Erythroblast (primary cell): ENCODE results near the gene ERC2.

Experiments
- DNase-seq, 2 experiments: peaks; one replicate each; lab custom pipeline; 2025; lab: John Stamatoyannopoulos, UW
- GATA1 ChIP-seq: IDR thresholded peaks from 2 replicates; pipeline ENCODE4 v1.6.1; 2011; ENCODE audit warnings: low read depth, mild to moderate bottlenecking, control low read depth, low read length, moderate library complexity
- POLR2A ChIP-seq: IDR thresholded peaks from 2 replicates; pipeline ENCODE4 v1.6.1; 2011; ENCODE audit warnings: mild to moderate bottlenecking, low read length

The ERC2 gene

GRCh38 chr3:55605443-55606236 is 862.6 kb downstream of the ERC2 start:
- no peak for DNase-seq
- TF ChIP-seq GATA1: no peak
- no peak for TF ChIP-seq POLR2A

- no peak for DNase-seq
- TF ChIP-seq GATA1 (no peak), POLR2A (no peak)
Measured at GRCh38 chr3:55604846-55605245, 863.4 kb downstream of the ERC2 start.

GRCh38 chr3:55604402-55604801 is 863.9 kb downstream of the ERC2 start:
- TF ChIP-seq GATA1: no peak
- no peak for TF ChIP-seq POLR2A
- DNase-seq: no peak

DNA sequence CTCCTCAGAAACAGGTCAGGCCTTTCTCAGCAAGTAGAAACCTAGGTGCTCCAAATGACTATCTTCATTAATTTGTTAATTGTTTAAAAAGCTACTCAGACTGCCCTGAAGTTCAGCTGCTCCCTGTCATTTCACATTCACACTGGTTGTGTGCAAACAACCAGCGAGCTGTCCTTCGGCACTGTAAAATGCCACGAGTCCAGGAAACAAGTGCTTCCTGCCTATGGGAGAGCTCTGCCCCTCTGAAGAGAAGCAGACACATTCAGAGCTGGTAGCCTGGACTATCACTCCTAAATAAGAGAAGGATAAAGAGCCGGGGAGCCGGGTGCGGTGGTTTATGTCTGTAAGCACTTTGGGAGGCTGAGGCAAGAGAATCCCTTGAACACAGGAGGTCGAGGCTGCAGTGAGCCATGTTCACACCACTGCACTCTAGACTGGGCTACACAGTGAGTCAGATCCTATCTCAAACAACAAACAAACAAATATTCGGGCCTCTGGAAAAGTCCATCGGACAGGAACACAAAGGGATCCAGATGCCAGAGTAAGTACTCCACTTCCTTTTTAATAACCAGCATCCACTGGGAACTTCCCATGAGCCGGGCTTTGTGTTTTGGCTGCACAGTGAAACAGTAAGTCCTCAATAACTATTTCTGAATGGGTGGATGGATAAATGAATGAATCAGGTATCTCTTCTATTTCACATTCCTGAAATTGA is 866.7 kb downstream of the ERC2 start:
- DNase-seq: no peak
- TF ChIP-seq POLR2A (no peak), GATA1 (no peak)

- DNase-seq: no peak
- TF ChIP-seq POLR2A (no peak), GATA1 (no peak)
Measured at GRCh38 chr3:55598224-55598623, 870.0 kb downstream of the ERC2 start.

DNA sequence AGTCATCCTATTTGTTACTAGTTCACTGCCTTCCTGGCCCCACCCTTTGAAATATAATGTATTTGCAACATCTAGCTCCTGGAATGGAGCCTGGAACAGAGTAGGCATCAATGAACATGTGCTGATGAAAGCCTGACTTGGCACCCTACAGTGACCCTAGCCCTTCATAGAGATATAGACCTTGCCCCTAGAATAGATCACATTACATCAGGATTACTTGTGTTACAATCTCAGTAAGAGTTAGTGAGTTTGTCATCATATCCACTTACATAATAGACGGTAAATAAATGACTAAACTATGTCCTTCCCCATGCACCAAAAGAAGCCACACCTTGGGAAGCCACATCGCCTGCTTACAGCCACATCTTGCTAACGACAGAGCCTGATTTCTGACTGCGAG is 870.6 kb downstream of the ERC2 start:
- TF ChIP-seq GATA1 (no peak), POLR2A (no peak)
- DNase-seq: no peak

DNA sequence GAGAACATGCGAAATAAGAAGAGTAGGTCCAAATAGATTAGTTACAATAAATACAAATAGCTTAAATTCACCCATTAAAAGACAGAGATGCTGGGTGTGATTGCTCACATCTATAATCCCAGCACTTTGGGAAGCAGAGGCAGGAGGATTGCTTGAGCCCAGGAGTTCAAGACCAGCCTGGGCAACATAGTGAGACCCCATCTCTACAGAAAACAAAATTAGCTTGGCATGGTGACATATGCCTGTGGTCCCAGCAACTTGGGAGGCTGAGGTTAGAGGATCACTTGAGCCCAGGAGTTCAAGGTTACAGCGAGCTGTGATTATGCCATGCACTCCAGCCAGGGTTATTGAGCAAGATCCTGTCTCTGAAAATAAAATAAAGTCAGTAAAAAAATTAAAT is 872.1 kb downstream of the ERC2 start:
- no peak for DNase-seq
- TF ChIP-seq POLR2A (no peak), GATA1 (no peak)

GRCh38 chr3:55595420-55595819 is 872.8 kb downstream of the ERC2 start:
- TF ChIP-seq GATA1: no peak
- no peak for TF ChIP-seq POLR2A
- no peak for DNase-seq

- TF ChIP-seq GATA1: no peak
- no peak for TF ChIP-seq POLR2A
- no peak for DNase-seq
Measured at GRCh38 chr3:55592572-55592971, 875.7 kb downstream of the ERC2 start.

DNA sequence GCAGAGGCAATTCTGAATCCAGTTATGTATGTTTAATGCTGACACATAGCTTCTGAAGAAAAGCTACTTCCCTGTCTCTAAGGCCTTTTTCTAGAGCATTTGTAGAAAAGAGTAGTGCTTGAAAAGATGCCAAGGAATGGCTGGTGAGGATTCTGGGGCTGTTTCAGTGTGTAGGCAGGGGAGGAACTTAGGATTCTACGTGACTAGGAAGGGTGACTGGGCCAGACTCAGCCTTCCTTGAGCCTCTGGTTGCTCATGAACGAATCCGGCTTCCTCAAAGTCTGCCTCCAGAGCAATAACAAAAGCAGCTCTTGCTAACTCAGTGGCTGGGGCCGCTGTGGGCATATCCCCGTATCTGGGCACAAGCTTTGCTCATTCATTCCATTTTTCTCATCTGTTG is 876.4 kb downstream of the ERC2 start:
- TF ChIP-seq POLR2A: no peak
- TF ChIP-seq GATA1: no peak
- DNase-seq: no peak

DNA sequence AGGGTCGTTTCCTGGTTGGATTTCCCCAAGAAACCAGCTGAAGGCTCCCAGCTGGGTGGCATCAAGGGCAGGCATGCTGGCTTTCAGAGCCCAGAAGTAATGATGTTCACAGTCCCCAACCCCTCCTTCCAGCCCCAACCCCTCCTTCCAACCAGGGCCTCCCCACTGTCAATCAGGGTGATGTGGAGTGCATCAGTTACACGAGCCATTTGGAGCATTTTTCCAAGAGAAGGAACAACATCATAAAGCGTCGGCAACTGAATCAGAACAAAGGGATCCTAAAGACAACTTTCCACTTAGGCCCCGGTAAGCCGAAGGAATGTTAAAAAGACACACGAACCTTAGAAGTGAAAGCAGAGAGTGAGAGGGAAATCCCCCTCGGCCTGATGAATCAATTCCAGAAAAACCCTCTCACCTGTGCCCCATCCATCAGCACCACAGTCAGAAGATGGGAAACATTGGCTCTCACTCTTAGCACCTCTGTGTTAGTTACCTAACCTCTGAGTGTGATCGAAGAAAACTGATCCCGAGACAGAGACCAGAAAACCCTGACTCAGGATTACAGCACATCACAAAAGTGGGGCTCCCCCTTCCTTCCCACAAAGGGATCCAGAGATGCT is 880.0 kb downstream of the ERC2 start:
- TF ChIP-seq GATA1 (no peak), POLR2A (no peak)
- DNase-seq: no peak

DNA sequence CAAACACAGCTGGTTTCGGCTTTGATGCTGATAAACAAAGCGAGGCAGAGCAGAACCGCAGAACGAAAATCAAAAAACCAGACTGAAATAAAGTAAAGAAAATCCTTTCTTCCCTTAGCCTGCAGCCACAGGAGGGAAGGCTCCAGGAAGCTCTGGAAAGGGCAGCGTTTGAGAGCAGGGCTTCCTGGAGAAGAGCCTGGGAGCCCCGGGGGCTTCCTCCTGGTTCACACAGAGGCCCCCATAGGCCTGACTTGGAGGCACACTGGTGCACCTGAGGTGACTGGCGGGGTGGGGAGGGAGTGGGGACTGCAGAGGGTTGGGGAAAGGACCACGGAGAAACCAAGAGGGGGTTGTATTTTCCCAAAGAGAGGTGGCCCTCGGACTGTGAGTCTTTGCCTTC is 882.4 kb downstream of the ERC2 start:
- no peak for TF ChIP-seq GATA1
- TF ChIP-seq POLR2A: no peak
- no peak for DNase-seq

DNA sequence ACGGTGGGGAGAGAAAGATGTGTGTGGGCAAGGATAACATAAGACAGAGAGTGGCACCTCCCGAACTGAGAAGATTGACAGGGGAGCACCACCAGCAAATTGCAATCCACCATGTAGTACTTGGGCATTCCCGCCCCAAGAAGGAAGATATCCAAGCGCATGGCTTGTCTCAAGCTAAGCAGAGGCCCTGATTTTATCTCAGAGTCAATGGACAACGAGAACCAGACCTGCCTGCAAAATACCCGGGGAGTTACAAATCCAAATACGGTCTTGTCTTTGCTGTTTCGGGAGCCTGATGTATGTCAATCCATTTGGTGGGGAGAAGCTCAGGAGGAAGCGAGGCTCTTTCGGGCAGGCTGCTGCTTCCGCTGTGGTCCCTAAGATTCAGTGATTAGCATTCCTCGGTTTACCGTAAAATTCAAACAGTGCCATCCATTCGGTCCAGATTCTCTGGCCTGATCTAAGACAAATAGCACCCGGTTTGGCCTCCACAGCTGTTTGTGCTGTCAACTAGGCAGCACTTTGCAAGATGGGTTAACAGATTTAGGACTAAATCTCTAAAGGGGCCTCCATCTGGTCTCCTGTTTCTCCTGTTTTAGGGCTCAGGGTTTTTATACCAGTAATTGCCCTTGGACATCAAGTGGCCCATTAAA is 883.4 kb downstream of the ERC2 start:
- no peak for DNase-seq
- TF ChIP-seq POLR2A (no peak), GATA1 (no peak)

DNA sequence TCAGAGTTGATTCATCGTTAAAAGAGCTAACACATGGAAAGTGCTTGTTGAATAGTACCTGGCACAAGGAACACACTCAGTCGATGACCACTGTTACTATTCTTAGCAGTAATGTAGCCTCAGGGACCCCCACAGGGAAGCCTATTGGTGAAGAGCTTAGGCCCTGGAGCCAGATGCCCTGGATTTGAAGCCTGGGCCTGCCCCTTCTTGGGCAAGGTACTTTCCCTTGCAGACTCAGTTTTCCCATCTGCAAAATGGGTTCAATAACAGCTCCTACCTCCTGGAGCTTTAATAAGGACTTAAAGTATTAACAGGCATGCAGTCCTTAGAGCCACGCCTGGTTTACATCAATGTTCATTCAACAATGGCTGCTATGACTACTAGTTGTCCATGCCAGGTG is 884.2 kb downstream of the ERC2 start:
- no peak for DNase-seq
- TF ChIP-seq GATA1: no peak
- no peak for TF ChIP-seq POLR2A

GRCh38 chr3:55583475-55583874 is 884.8 kb downstream of the ERC2 start:
- TF ChIP-seq GATA1: no peak
- TF ChIP-seq POLR2A: no peak
- DNase-seq: no peak
